ENCODE measurements around the gene FZD10.

FZD10 gene

DNA sequence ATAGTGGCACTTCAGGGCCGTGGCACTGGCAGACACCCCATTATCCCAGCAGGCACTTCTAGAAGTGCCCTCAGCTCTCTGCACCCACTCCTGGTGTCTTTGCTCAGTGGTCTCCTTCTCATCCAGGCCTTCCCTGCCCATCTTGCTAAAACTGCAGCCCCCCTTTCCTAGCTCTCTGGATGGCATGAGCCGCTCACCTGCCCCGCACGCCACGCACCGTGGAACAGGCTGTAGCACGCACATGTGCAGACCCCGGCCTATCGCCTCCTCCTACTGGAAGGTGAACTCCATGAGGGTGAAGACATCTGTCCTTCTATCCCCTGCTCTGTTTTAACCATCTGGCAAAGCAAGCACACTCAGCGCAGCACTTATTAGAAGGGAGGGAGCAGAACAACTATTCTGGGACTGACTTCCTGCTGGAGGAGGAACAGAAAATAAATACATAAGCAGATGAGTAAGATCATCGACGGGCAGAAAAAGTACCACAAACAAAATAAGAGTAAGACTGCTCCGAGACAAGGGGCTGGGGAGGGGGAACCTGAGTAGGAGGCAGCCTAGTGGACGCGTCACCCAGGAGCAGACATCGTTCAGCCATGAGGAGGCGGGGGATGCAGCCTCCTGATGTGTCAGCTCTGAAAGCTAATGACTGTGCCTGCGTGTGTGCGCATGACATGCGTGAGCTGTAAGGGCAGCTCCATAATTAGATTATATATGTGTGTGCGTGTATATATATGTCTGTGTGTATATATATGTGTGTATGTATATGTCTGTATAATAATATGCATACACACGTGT is 7.8 kb upstream of the FZD10 start:
- Histone ChIP-seq H3K27me3 (peaks cover 47% of the 10 kb centered on the region), H3K36me3 (no peaks in the 10 kb centered on the region), H3K4me3 (ENCODE audit: low read depth, low read length) (no peak overlapping the region), H3K9me3 (no peaks in the 10 kb centered on the region), H3K4me1 (no peaks in the 10 kb centered on the region)
- no peak for DNase-seq
- TF ChIP-seq, protein P1, sequence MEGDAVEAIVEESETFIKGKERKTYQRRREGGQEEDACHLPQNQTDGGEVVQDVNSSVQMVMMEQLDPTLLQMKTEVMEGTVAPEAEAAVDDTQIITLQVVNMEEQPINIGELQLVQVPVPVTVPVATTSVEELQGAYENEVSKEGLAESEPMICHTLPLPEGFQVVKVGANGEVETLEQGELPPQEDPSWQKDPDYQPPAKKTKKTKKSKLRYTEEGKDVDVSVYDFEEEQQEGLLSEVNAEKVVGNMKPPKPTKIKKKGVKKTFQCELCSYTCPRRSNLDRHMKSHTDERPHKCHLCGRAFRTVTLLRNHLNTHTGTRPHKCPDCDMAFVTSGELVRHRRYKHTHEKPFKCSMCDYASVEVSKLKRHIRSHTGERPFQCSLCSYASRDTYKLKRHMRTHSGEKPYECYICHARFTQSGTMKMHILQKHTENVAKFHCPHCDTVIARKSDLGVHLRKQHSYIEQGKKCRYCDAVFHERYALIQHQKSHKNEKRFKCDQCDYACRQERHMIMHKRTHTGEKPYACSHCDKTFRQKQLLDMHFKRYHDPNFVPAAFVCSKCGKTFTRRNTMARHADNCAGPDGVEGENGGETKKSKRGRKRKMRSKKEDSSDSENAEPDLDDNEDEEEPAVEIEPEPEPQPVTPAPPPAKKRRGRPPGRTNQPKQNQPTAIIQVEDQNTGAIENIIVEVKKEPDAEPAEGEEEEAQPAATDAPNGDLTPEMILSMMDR (IDR thresholded peaks at IDR 0.05; ENCODE audit: low read depth, low read length) = no peak

DNA sequence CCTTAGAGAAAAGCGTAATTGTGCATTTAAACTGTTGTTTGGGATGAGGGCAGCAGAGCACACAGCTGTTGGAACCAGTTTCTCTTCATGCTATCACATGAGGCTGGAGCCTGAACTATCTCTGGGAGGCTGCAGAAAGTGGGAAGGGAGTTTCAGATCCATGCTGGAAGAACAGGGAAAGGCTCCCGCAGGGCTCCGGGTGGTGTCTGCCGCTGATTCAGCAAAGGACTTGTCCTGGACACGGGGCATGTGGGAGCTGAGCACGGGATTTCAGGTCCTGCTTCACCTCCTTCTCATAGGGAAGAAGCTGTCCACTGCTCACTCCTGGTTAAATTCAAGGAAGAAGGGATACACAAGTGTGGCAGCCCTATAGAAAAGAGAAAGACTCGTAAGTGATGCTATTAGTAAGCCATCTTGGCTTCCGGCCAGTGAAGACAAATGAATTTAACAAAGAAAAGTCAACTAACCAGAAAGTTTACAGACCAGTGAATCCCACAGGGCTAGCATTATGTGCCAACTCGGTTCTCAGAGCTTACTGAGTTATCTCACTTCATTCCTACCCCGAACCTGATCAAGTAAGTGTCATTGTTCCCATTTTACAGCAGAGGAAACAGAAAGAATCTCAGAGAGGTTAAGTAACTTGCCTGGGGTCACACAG is 6.7 kb upstream of the FZD10 start:
- Histone ChIP-seq H3K27me3 (peaks cover 58% of the 10 kb centered on the region), H3K4me1 (no peaks in the 10 kb centered on the region), H3K9me3 (no peaks in the 10 kb centered on the region), H3K4me3 (ENCODE audit: low read depth, low read length) (no peak overlapping the region), H3K36me3 (no peaks in the 10 kb centered on the region)
- no peak for DNase-seq
- TF ChIP-seq, protein P1 (IDR thresholded peaks at IDR 0.05; ENCODE audit: low read depth, low read length) = no peak

DNA sequence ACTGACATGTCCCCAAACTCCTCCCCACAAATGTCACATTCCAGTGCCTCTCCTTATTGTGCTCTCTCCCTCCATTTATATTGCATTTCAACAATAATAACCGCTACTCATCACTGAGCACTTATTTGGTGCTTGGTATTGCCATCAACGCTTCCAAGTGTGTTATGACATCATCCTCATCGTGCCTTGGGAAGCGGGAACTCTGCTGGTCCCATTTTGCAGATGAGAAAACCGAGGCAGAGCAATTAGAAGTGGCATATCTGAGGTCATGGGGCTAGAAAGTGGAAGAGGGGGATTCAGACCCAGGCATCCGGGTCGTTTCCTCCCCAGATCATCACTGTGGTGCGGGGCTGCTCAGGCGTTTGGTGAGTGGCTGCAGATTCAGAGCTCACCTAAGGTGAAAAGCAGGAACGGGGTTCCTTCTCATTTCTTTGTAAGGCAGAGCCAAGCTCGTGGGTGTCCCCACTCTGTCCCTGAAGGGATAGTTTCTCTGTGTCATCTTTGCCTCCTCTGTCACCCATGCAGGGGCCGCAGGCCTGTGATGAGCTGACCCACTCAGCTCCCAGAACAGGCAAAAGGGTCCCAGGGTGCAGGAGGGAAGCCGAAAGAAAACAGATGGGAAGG is 5.5 kb upstream of the FZD10 start:
- Histone ChIP-seq H3K9me3 (no peaks in the 10 kb centered on the region), H3K4me3 (ENCODE audit: low read depth, low read length) (no peak overlapping the region), H3K36me3 (no peaks in the 10 kb centered on the region), H3K27me3 (peaks cover 70% of the 10 kb centered on the region), H3K4me1 (no peaks in the 10 kb centered on the region)
- TF ChIP-seq, protein P1 (IDR thresholded peaks at IDR 0.05; ENCODE audit: low read depth, low read length) = no peak
- DNase-seq = no peak

DNA sequence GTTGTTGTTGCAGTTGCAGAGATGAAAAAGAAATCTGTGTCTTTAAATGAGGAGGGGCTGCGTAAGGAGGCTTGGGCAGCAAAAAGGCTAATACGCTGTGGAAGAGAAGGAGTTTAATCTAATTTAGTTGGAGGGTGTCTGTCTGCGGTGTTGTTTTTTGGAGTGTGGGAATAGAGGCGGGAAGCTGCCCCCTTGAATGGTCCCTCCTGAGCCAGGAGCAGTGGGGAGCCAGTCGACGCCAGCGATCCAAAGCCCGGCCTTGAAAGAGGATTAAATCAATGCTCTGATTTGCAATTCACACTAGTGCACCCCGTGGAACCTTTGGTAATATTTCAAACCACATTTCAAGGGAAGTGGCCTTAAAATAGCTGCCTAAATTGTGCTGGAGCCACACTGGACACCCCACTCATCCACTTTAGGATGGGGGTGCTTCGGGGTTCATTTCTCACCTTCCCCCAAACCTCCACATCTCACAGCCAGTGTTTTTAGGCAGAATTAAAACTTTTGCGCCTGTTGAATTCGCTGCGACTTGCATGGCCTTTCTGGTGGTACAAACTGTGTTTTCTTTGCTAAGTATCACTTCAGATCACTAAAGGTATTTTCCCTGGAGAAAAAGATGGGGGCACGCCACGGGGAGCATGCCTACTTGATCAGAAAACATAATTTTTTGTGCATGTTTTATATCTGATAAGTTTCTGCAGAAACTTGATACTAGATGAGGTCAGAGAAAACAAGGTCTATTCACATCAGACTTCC is 4.1 kb upstream of the FZD10 start:
- Histone ChIP-seq H3K4me1 (no peaks in the 10 kb centered on the region), H3K27me3 (peaks cover 84% of the 10 kb centered on the region), H3K36me3 (no peaks in the 10 kb centered on the region), H3K9me3 (no peaks in the 10 kb centered on the region), H3K4me3 (ENCODE audit: low read depth, low read length) (no peak overlapping the region)
- DNase-seq = no peak
- TF ChIP-seq, protein P1 (IDR thresholded peaks at IDR 0.05; ENCODE audit: low read depth, low read length) = no peak

DNA sequence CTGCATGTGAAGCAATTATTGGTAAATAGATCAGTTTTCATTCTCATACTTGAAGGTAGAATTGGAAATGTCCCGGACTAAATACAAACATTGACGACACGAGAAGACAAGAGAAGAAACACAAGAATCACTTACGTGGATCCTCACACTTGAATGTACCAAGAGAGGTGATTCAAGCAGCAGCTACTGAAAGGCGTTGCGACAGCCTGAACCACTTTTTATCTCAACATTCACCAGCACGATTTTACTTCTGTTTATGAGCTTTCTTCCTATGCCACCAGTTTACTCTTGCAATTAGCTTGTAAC is 3.6 kb upstream of the FZD10 start:
- H3K9me3 ChIP-seq = no peaks in the 10 kb centered on the region
- no peak overlapping the region for H3K4me3 ChIP-seq (ENCODE audit: low read depth, low read length)
- no peaks in the 10 kb centered on the region for H3K36me3 ChIP-seq
- H3K4me1 ChIP-seq = no peaks in the 10 kb centered on the region
- peaks cover 90% of the 10 kb centered on the region for H3K27me3 ChIP-seq
- TF ChIP-seq, protein P1 (IDR thresholded peaks at IDR 0.05; ENCODE audit: low read depth, low read length) = no peak
- no peak for DNase-seq
